B cell (primary cell): ENCODE results near the gene ITLN1. TPM values are rescaled to one million over a fixed set of nuclear protein-coding genes. Genes with fewer than 3 reads are reported as not detected.

Experiments used
- ATAC-seq: fragments of 200-7000 bp; cut with Tn5 transposase; one replicate; pipeline ENCODE4 v1.10.0; 2021; ENCODE audit warnings: low read depth, mild to moderate bottlenecking, moderate number of reproducible peaks, moderate library complexity
- CTCF ChIA-PET: fragments of 350-600 bp; sonication (Branson Sonifier 250); formaldehyde crosslinking; loops from one replicate; lab custom pipeline; 2021; ENCODE audit warnings: antibody characterized with exemption, inconsistent platforms; lab: Charles Lee
- POLR2A ChIA-PET: fragments of 350-600 bp; sonication (Branson Sonifier 250); formaldehyde crosslinking; loops from one replicate; lab custom pipeline; 2021; ENCODE audit warnings: antibody characterized with exemption; lab: Charles Lee
- DNase-seq: peaks from one replicate; pipeline ENCODE4 v3.0.0; 2013
- H2AFZ ChIP-seq: 2 replicates; pipeline ENCODE4 v1.6.1; 2012; ENCODE audit warnings: mild to moderate bottlenecking, low read depth, low read length; ENCODE audit not compliant: insufficient read depth, poor library complexity, severe bottlenecking
- H3K27ac ChIP-seq, 2 donors: 1 replicate in 1 of 2; 2 replicates in 1 of 2; pipeline ENCODE4 v1.5.1; 2012 to 2013; ENCODE audit warnings: low read length in 2 of 2, mild to moderate bottlenecking in 2 of 2, moderate library complexity in 1 of 2
- H3K27me3 ChIP-seq, 4 experiments: fragments of 200-600 bp in 1 of 4; sonication (generic) in 1 of 4; replicated peaks in 1 of 4; 1 replicate in 2 of 4; 2 replicates in 2 of 4; pipeline versions ENCODE4 v1.6.1 to v1.7.0; 2013 to 2016; ENCODE audit warnings: low read length in 3 of 4, mild to moderate bottlenecking in 2 of 4, mixed read lengths in 1 of 4, moderate library complexity in 1 of 4; ENCODE audit not compliant: insufficient read depth in 4 of 4, control insufficient read depth in 3 of 4; ENCODE audit errors: control extremely low read depth in 1 of 4
- H3K36me3 ChIP-seq, 2 experiments: replicated peaks in 1 of 2; 1 replicate in 1 of 2; 2 replicates in 1 of 2; pipeline versions ENCODE4 v1.6.1 to v1.7.1; 2013; ENCODE audit warnings: low read length in 1 of 2; ENCODE audit not compliant: insufficient read depth in 2 of 2, control insufficient read depth in 1 of 2; ENCODE audit errors: control extremely low read depth in 1 of 2, extremely low read depth in 1 of 2
- H3K4me1 ChIP-seq, 2 donors: fragments of 200-600 bp in 1 of 2; sonication (generic) in 1 of 2; 1 replicate in 1 of 2; 2 replicates in 1 of 2; pipeline versions ENCODE4 v1.5.1 to v1.6.1; 2013 to 2017; ENCODE audit warnings: low read length in 2 of 2; ENCODE audit not compliant: control insufficient read depth in 2 of 2, insufficient read depth in 2 of 2
- H3K4me2 ChIP-seq: replicated peaks from 2 replicates; pipeline ENCODE3; 2012; ENCODE audit warnings: mild to moderate bottlenecking, low read depth, low read length; ENCODE audit not compliant: poor library complexity, severe bottlenecking
- H3K4me3 ChIP-seq, 5 experiments: fragments of 200-600 bp in 1 of 5; sonication (generic) in 1 of 5; 1 replicate in 3 of 5; 2 replicates in 2 of 5; pipeline versions ENCODE4 v1.5.1 to v1.7.0; 2011 to 2016; ENCODE audit warnings: low read length in 4 of 5, mild to moderate bottlenecking in 4 of 5, low read depth in 2 of 5, control low read depth in 1 of 5, moderate library complexity in 1 of 5; ENCODE audit not compliant: insufficient read depth in 1 of 5; ENCODE audit errors: control extremely low read depth in 1 of 5, extremely low read depth in 1 of 5
- H3K79me2 ChIP-seq: fragments of 200-600 bp; sonication (generic); one replicate; pipeline ENCODE4 v1.6.0; 2016; ENCODE audit warnings: low read length; ENCODE audit not compliant: control insufficient read depth, insufficient read depth
- H3K9ac ChIP-seq: fragments of 200-600 bp; sonication (generic); 2 replicates; pipeline ENCODE4 v1.6.1; 2017; ENCODE audit warnings: mild to moderate bottlenecking, low read length, moderate library complexity
- H3K9me3 ChIP-seq, 3 donors: one replicate each; pipeline versions ENCODE4 v1.6.1 to v1.7.1; 2013; ENCODE audit warnings: low read length in 2 of 3; ENCODE audit not compliant: control insufficient read depth in 2 of 3, insufficient read depth in 1 of 3; ENCODE audit errors: control extremely low read depth in 1 of 3
- H4K20me1 ChIP-seq: 2 replicates; pipeline ENCODE4 v1.6.0; 2012; ENCODE audit warnings: mild to moderate bottlenecking, low read length; ENCODE audit not compliant: insufficient read depth, control insufficient read depth, poor library complexity, severe bottlenecking
- H3K27ac Mint-ChIP-seq: one replicate; pipeline ENCODE4 v1.8.0; 2021; ENCODE audit warnings: mixed read lengths
- H3K27me3 Mint-ChIP-seq: one replicate; pipeline ENCODE4 v1.8.0; 2021; ENCODE audit warnings: mixed read lengths
- H3K4me1 Mint-ChIP-seq: one replicate; pipeline ENCODE4 v1.8.0; 2021; ENCODE audit warnings: mixed read lengths
- H3K4me3 Mint-ChIP-seq: one replicate; pipeline ENCODE4 v1.8.0; 2021; ENCODE audit warnings: mixed read lengths
- H3K9me3 Mint-ChIP-seq: one replicate; pipeline ENCODE4 v1.8.0; 2022; ENCODE audit warnings: mixed read lengths; ENCODE audit not compliant: insufficient read depth
- CTCF ChIP-seq: fragments of 200-600 bp; IDR thresholded peaks from one replicate; pipeline ENCODE4 v1.8.0; 2022; ENCODE audit warnings: antibody characterized with exemption, mild to moderate bottlenecking
- EZH2 ChIP-seq: IDR thresholded peaks from 2 replicates; pipeline ENCODE4 v1.6.1; 2012; ENCODE audit warnings: borderline replicate concordance, low read depth, mild to moderate bottlenecking, moderate library complexity, low read length; ENCODE audit not compliant: insufficient read depth, poor library complexity, severe bottlenecking
- WGBS: methylation state at CpG from one replicate; pipeline ENCODE4 v1.1.5; 2013; ENCODE audit warnings: missing lambda C conversion rate; ENCODE audit not compliant: insufficient coverage; 5-methylcytosine and 5-hydroxymethylcytosine counted together
- intact Hi-C: fragments of 100-400 bp; cut with micrococcal nuclease; formaldehyde crosslinking; loops from one replicate; pipeline ENCODE4 v1.10.0; 2022
- polyA plus RNA-seq: library from polyadenylated mRNA; depleted of rRNA; stranded (reverse); fragments of >200 nt; gene quantifications from 2 replicates; pipeline ENCODE4 v1.2.3, GENCODE V29; 2012
- total RNA-seq, 2 donors: library from RNA; stranded (reverse); fragments of 120-200 nt in 1 of 2; gene quantifications; 1 replicate in 1 of 2; 2 replicates in 1 of 2; pipeline versions ENCODE4 v1.2.3 to v1.2.4, GENCODE V29; 2013 to 2022

The ITLN1 gene
- total and polyA plus RNA-seq, 2 donors (not counting 1 experiment from before 2014, with no cell fraction given) = not detected

GRCh38 chr1:160835751-160836150 lies 49.2 kb downstream of the ITLN1 start:
- intact Hi-C loops = loop anchor here (1.0 to 10.0 kb wide), 4 partner anchors 38 to 297 kb away; partner anchors contain the start of genes DEDD, ITLN1 and LY9
- TF ChIP-seq EZH2 = no peak
- TF ChIP-seq CTCF = no peak
- H4K20me1 ChIP-seq = no peaks in the 10 kb centered on the region
- Mint-ChIP-seq H3K27ac (peak overlapping the region; percentile 85), H3K9me3 (no peaks in the 10 kb centered on the region), H3K27me3 (no peaks in the 10 kb centered on the region), H3K4me1 (peaks cover 39% of the 10 kb centered on the region), H3K4me3 (no peak overlapping the region)
- H2AFZ ChIP-seq = no peak overlapping the region
- no peak overlapping the region for H3K4me3 ChIP-seq
- no peaks in the 10 kb centered on the region for H3K27me3 ChIP-seq
- no peak overlapping the region for H3K27ac ChIP-seq
- no peak for ATAC-seq
- no peaks in the 10 kb centered on the region for H3K36me3 ChIP-seq
- H3K4me2 ChIP-seq = no peak overlapping the region
- H3K79me2 ChIP-seq = no peaks in the 10 kb centered on the region
- H3K9me3 ChIP-seq = no peaks in the 10 kb centered on the region
- POLR2A ChIA-PET = interaction anchor here (0.5 kb wide), 1 partner anchor 348 kb away, joined by 15 read pairs; no protein-coding TSS in a partner anchor
- CTCF ChIA-PET = interaction anchor here (0.6 to 6.6 kb wide), 15 partner anchors 21 to 304 kb away, joined by 3 to 111 read pairs (median 4); partner anchors contain the start of gene ITLN2
- peak; percentile 42 for DNase-seq
- WGBS = 41% methylated on average over 2 of the region's 3 CpGs
- no peak overlapping the region for H3K9ac ChIP-seq
- peaks cover 31 to 33% of the 10 kb centered on the region in 2 donors for H3K4me1 ChIP-seq

- Histone ChIP-seq H3K9ac (no peak overlapping the region), H3K27ac (no peak overlapping the region), H3K9me3 (no peaks in the 10 kb centered on the region), H3K36me3 (no peaks in the 10 kb centered on the region), H3K27me3 (no peaks in the 10 kb centered on the region), H4K20me1 (no peaks in the 10 kb centered on the region), H3K4me3 (no peak overlapping the region), H3K4me2 (no peak overlapping the region), H3K4me1 (peaks cover 31 to 33% of the 10 kb centered on the region in 2 donors), H3K79me2 (no peaks in the 10 kb centered on the region), H2AFZ (no peak overlapping the region)
- peaks cover 45% of the 10 kb centered on the region for H3K4me1 Mint-ChIP-seq
- TF ChIP-seq CTCF (peak; percentile 52), EZH2 (no peak)
- ChIA-PET CTCF (interaction anchor here (0.6 to 6.6 kb wide), 20 partner anchors 20 to 304 kb away, joined by 3 to 111 read pairs (median 4); partner anchors contain the start of gene ITLN2), POLR2A (interaction anchor here (0.5 to 0.7 kb wide), 2 partner anchors 156 to 348 kb away, joined by 3 to 15 read pairs; no protein-coding TSS in a partner anchor)
- no CpG with 5 or more reads among the region's 3 CpGs for WGBS
- DNase-seq = peak; percentile 71
- no peak overlapping the region for H3K27ac Mint-ChIP-seq
- ATAC-seq = no peak
- H3K9me3 Mint-ChIP-seq = no peaks in the 10 kb centered on the region
- H3K4me3 Mint-ChIP-seq = no peak overlapping the region
- H3K27me3 Mint-ChIP-seq = no peaks in the 10 kb centered on the region
- intact Hi-C loops = loop anchor here (1.0 to 10.0 kb wide), 3 partner anchors 38 to 116 kb away; partner anchors contain the start of genes ITLN1 and LY9
Measured at GRCh38 chr1:160834945-160835565, 49.9 kb downstream of the ITLN1 start.
